GM12891 (cell line): ENCODE data around the gene ZDBF2.
"Not testable (repeated sequence)": the region's sequence is repeated elsewhere in the genome, so short reads cannot be mapped to it uniquely, and the experiment has no call there.

Experiments used
- DNase-seq: peaks from one replicate; pipeline ENCODE4 v3.0.0; 2011; ENCODE audit warnings: low spot score; ENCODE audit not compliant: insufficient read length
- FAIRE-seq: peaks from 2 replicates; lab custom pipeline; 2011; peaks lifted over from hg19 to GRCh38; lab: Jason Lieb, UNC
- PAX5 ChIP-seq: IDR thresholded peaks from 2 replicates; pipeline ENCODE4 v1.6.1; 2011; ENCODE audit warnings: low read length, moderate library complexity, mild to moderate bottlenecking; ENCODE audit not compliant: insufficient read depth, severe bottlenecking
- POLR2A ChIP-seq: IDR thresholded peaks from 2 replicates; pipeline ENCODE4 v1.6.1; 2011; ENCODE audit warnings: low read depth, low read length, control low read depth
- POLR2AphosphoS5 ChIP-seq: IDR thresholded peaks from 2 replicates; pipeline ENCODE4 v1.6.1; 2011; ENCODE audit warnings: low read depth, low read length, control low read depth
- POU2F2 ChIP-seq: IDR thresholded peaks from 2 replicates; pipeline ENCODE4 v1.6.1; 2011; ENCODE audit warnings: low read depth, mild to moderate bottlenecking, control low read depth, low read length, moderate library complexity
- SPI1 ChIP-seq: IDR thresholded peaks from 2 replicates; pipeline ENCODE4 v1.6.1; 2011; ENCODE audit warnings: low read depth, low read length, control low read depth
- TAF1 ChIP-seq: IDR thresholded peaks from 2 replicates; pipeline ENCODE4 v1.6.1; 2011; ENCODE audit warnings: low read depth, low read length, control low read depth

ZDBF2 gene

DNA sequence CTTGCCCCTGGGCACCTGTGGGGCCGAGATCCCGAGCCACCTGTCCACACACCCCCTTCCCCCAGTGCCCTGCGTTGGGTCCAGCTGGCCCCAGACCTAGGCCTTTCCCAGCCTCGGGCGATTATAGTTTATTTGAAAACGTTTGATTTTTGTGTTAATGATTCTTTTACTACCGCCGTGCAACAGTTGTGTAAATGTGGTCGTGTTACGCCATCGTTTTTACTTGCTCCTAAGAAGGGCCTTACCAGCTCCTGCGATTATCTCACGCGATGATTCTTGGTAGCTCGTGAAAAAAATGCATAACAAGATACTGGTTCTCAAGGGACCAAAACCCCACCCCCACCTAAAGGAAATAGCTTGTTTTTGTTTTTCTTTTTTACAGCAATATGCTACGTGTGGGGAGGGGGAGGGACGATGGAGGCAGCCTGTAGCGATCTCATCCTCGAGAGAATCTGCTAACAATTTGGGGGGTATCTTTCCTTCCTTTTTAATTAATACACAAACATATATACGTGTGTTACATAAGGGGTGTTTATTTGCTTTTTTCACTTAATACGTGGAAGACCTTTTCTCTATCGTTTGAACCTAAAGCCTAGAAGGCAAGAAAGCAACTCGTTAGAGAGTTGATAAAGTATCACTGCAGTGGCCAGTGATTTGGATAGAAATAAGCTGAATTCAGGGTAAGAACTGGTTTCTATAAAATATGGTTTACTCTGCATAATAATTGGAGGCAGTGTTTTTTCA is 1.0 kb downstream of the ZDBF2 start:
- TF ChIP-seq POLR2AphosphoS5 (no peak), TAF1 (no peak), POU2F2 (peak; percentile 47; the same call in 1 of the 2 replicates), SPI1 (no peak), PAX5 (no peak)
- DNase-seq = peak; percentile 15
- peak; percentile 85 for FAIRE-seq

DNA sequence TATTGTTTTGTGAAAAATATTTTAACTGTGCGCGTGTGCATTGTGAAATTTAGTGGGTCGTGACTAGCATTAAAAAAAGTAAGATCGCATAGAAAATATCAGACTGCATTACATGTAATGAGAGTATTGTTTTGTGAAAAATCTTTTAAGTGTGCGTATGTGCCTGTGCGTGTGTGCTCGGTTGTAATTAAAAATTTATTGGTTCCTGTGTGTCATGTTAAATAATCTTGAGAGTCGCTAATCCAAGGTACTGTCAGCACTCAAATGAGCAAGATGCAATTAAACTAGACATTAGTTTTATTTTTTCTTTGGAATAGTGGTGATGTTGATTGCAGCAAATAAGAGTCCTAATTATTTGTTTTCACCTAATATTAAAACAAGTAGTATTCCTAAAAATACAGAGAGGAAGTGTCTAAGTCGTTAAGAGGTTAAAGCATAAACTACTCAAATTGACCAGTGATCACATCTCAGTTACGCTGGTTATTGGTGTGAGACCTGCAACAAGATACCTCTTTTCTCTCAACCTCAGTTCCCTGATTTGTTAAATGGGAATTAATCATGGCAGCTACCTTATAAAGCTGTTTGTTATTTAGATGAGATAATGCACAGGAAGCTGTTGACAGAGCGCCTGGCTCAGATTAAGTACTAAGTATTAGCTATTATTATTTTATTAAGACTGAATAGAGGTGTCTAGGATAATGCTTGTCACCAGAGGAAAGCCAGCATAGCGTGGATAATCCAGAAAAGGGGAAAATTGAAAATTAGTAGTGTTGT is 1.9 kb downstream of the ZDBF2 start:
- DNase-seq (no peak), FAIRE-seq (no peak)
- TF ChIP-seq TAF1 = no peak
- no peak for TF ChIP-seq POLR2A
- no peak for TF ChIP-seq POU2F2
- no peak for TF ChIP-seq SPI1
- no peak for TF ChIP-seq POLR2AphosphoS5
- no peak for TF ChIP-seq PAX5

DNA sequence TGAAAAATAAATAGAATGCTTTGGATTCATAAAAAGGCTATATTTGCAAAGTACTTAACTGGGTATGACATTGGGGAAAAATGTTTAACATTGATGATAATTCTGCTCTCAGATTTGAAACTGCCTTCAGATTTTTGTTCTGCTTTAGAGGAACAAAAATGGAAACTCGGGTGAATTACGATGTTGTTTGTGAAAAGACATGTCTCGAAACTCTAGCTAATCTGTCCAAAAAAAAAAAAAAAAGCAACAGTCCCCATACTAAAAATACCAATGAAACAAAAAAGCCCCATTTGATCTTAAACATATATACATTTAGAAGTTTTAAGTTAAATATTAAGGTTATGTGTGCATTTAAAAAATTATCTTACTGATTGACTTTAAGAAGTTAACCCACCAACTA is 3.0 kb downstream of the ZDBF2 start:
- no peak for TF ChIP-seq SPI1
- FAIRE-seq (no peak), DNase-seq (no peak)

DNA sequence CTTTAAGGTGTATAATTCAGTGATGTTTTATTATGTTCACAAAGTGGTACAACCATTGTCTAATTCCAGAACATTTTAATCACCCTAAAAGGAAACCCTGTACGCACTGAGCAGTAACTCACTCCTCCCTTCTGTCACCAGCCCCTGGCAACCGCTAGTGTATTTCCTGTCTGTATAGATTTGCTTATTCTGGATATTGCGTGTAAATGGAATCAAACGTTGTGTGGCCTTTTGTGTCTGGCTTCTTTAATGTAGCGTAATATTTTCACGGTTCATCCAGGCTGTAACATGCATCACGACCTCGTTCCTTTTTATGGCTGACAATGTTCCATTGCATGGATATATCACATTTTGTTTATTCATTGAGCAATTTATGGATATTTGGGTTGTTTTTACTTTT is 8.3 kb downstream of the ZDBF2 start:
- no peak for TF ChIP-seq POLR2AphosphoS5
- no peak for TF ChIP-seq TAF1
- TF ChIP-seq PAX5 = no peak
- no peak for TF ChIP-seq SPI1
- TF ChIP-seq POU2F2 = no peak
- no peak for TF ChIP-seq POLR2A
- FAIRE-seq = no peak

DNA sequence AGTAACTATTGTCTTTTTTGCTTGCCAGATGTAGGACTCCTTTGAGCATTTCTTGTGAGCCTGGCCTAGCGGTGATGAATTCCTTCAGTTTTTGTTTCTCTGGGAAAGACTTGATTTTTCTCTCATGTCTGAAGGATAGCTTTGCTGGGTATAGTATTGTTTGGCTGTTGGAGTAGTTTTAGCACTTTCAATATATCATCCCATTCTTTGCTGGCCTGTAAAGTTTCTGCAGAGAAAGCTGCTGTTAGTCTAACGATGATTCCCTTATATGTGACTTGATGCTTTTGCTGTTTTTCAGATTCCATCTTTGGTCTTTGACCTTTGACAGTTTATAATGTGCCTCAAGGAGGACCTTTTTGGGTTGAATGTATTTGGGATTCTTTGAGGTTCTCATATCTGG is 12.7 kb downstream of the ZDBF2 start:
- FAIRE-seq (no peak), DNase-seq (no peak)
- TF ChIP-seq POLR2A (no peak), POU2F2 (no peak), POLR2AphosphoS5 (no peak), SPI1 (no peak), PAX5 (no peak), TAF1 (no peak)

More for the DNA sequence above, 8.3 kb downstream of the ZDBF2 start:
- DNase-seq = no peak

DNA sequence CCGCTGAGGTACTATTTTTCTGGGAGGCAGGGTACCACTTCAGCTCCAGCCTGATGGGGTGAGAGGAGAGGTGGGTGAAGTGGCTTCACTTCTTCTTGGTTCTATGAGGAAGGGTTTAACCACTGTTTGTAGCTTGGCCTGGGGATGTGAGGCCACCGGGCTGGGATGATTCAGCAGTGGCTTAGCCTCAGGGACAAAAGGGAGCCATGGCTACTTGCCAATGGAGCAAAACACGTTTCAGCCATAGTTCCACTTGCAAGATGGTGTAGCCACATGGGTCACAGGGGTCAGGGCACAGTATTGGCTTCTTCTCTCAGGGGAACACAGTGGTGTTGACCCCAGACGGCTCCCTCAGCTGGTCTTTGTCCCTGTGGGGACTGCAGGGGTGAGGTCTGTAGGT is 14.9 kb downstream of the ZDBF2 start:
- DNase-seq = no peak
- no peak for TF ChIP-seq POLR2A
- FAIRE-seq = no peak

DNA sequence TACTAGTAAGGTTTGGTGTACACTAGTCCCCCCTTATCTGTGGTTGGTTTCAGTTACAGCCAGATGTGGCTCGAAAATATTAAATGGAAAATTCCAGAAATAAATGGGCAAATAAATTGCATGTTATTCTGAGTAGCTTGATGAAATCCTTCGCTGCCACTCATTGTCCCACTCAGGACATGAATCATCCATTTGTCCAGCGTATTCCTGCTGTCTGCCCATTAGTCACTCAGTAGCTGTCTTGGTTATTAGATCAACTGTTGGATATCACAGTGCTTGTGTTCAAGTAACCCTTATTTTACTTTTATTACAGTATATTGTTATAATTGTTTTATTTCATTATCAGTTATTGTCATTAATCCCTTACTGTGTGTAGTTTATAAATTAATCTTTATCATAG is 21.7 kb downstream of the ZDBF2 start:
- DNase-seq (no peak), FAIRE-seq (no peak)
- TF ChIP-seq POLR2A (no peak), TAF1 (no peak), PAX5 (no peak), SPI1 (no peak), POU2F2 (no peak), POLR2AphosphoS5 (no peak)

DNA sequence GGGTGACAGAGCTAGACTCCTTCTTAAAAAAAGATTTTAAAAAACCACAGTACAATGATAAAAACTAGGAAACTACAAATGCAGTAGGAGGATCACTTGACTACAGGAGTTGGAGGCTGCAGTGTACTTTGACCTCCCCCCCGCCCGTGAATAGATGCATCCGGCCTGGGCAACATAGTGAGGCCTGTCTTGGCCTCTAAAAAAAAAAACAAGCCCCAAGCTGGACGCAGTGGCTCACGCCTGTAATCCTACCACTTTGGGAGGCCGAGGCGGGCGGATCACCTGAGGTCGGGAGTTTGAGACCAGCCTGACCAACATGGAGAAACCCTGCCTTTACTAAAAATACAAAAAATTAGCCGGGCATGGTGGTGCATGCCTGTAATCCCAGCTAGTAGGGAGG is 25.1 kb downstream of the ZDBF2 start:
- not testable (repeated sequence) for FAIRE-seq, DNase-seq

DNA sequence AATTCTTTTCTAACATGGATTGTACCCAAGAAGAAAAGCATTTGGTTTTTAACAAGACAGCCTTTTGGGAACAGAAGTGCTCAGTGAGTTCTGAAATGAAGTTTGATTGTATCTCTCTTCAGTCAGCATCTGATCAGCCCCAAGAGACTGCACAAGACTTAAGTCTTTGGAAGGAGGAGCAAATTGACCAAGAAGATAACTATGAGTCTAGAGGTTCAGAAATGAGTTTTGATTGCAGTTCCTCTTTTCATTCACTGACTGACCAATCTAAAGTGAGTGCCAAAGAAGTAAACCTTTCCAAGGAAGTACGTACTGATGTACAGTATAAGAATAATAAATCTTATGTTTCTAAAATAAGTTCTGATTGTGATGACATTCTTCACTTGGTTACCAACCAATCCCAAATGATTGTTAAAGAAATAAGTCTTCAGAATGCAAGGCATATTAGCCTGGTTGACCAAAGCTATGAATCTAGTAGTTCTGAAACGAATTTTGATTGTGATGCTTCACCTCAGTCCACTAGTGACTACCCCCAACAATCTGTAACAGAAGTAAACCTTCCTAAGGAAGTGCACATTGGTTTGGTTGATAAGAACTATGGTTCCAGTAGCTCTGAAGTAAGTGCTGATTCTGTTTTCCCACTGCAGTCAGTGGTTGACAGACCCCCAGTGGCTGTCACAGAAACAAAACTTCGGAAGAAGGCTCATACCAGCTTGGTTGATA is 31.2 kb downstream of the ZDBF2 start:
- TF ChIP-seq SPI1 (peak; percentile 94), POU2F2 (no peak), POLR2A (no peak)
- DNase-seq (no peak), FAIRE-seq (no peak)

DNA sequence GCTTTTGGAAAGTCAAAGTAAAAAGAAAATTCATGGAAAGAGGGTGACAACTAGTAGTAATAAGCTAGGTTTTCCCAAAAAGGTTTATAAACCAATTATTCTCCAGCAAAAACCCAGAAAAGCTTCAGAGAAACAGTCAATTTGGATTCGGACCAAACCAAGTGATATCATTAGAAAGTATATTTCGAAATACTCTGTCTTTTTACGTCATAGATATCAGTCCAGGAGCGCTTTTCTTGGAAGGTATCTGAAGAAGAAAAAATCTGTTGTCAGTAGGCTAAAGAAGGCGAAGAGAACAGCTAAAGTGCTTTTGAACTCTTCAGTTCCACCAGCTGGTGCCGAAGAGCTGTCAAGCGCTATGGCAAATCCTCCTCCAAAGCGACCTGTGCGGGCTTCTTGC is 36.6 kb downstream of the ZDBF2 start:
- TF ChIP-seq POU2F2 = no peak
- TF ChIP-seq PAX5 = no peak
- TF ChIP-seq POLR2AphosphoS5 = no peak
- no peak for TF ChIP-seq SPI1
- TF ChIP-seq POLR2A = no peak
- no peak for TF ChIP-seq TAF1
- no peak for DNase-seq
- no peak for FAIRE-seq
